Mesenchymal stem cell (in vitro differentiated cells and primary cell): ENCODE results near the gene MRPL24.
A peak's percentile ranks its signal among the peaks of the same experiment; 100 is the strongest.

Experiments used
- DNase-seq: peaks from one replicate; pipeline ENCODE4 v3.0.0-alpha.2; 2013
- H2AFZ ChIP-seq: one replicate; pipeline ENCODE4 v1.6.1; 2013; ENCODE audit warnings: low read depth, mild to moderate bottlenecking, control low read depth, inconsistent platforms, low read length, moderate library complexity
- H2AK5ac ChIP-seq: 2 replicates; pipeline ENCODE4 v1.6.1; 2013; ENCODE audit warnings: low read length, moderate library complexity, mild to moderate bottlenecking, inconsistent platforms; ENCODE audit not compliant: severe bottlenecking
- H2BK120ac ChIP-seq: one replicate; pipeline ENCODE4 v1.6.1; 2013; ENCODE audit warnings: low read depth, mild to moderate bottlenecking, inconsistent platforms, low read length, moderate library complexity
- H2BK12ac ChIP-seq, 2 experiments: one replicate each; pipeline ENCODE4 v1.6.1; 2013; ENCODE audit warnings: inconsistent platforms in 2 of 2, low read length in 2 of 2, mild to moderate bottlenecking in 2 of 2, moderate library complexity in 2 of 2, control low read depth in 1 of 2
- H2BK15ac ChIP-seq: one replicate; pipeline ENCODE4 v1.6.1; 2013; ENCODE audit warnings: mild to moderate bottlenecking, low read depth, inconsistent platforms; ENCODE audit not compliant: poor library complexity, severe bottlenecking
- H2BK5ac ChIP-seq: 2 replicates; pipeline ENCODE4 v1.6.1; 2013; ENCODE audit warnings: low read depth, mild to moderate bottlenecking, low read length, control low read depth, inconsistent platforms; ENCODE audit not compliant: poor library complexity, severe bottlenecking
- H3K14ac ChIP-seq, 2 experiments: one replicate each; pipeline ENCODE4 v1.6.1; 2013; ENCODE audit warnings: inconsistent platforms in 2 of 2, low read length in 2 of 2, control low read depth in 1 of 2, mild to moderate bottlenecking in 1 of 2, moderate library complexity in 1 of 2
- H3K18ac ChIP-seq, 2 experiments: one replicate each; pipeline ENCODE4 v1.6.1; 2013; ENCODE audit warnings: inconsistent platforms in 2 of 2, low read length in 2 of 2, control low read depth in 1 of 2, low read depth in 1 of 2, mild to moderate bottlenecking in 1 of 2
- H3K23ac ChIP-seq, 2 experiments: one replicate each; pipeline ENCODE4 v1.6.1; 2013; ENCODE audit warnings: inconsistent platforms in 2 of 2, low read length in 2 of 2, mild to moderate bottlenecking in 2 of 2, moderate library complexity in 2 of 2, control low read depth in 1 of 2
- H3K27ac ChIP-seq: 2 replicates; pipeline ENCODE4 v1.5.1; 2013; ENCODE audit warnings: mild to moderate bottlenecking, moderate library complexity, low read length, control low read depth, inconsistent platforms; ENCODE audit not compliant: poor library complexity, severe bottlenecking
- H3K27me3 ChIP-seq, 2 experiments: 2 replicates each; pipeline versions ENCODE4 v1.6.1 to v1.7.0; 2013; ENCODE audit warnings: low read length in 2 of 2, mild to moderate bottlenecking in 2 of 2, moderate library complexity in 2 of 2, control low read depth in 1 of 2, inconsistent platforms in 1 of 2; ENCODE audit not compliant: control insufficient read depth in 1 of 2, insufficient read depth in 1 of 2
- H3K36me3 ChIP-seq, 2 experiments: 2 replicates each; pipeline versions ENCODE4 v1.6.1 to v1.7.0; 2013; ENCODE audit warnings: low read length in 2 of 2, control low read depth in 1 of 2, inconsistent platforms in 1 of 2, low read depth in 1 of 2, mild to moderate bottlenecking in 1 of 2; ENCODE audit not compliant: insufficient read depth in 2 of 2, control insufficient read depth in 1 of 2
- H3K4ac ChIP-seq, 2 experiments: one replicate each; pipeline ENCODE4 v1.6.1; 2013; ENCODE audit warnings: inconsistent platforms in 2 of 2, low read length in 2 of 2, mild to moderate bottlenecking in 2 of 2, moderate library complexity in 2 of 2, control low read depth in 1 of 2, low read depth in 1 of 2
- H3K4me1 ChIP-seq: 2 replicates; pipeline ENCODE4 v1.6.1; 2013; ENCODE audit warnings: low read depth, low read length, control low read depth; ENCODE audit not compliant: control insufficient read depth, insufficient read depth
- H3K4me2 ChIP-seq: 2 replicates; pipeline ENCODE4 v1.6.1; 2013; ENCODE audit warnings: low read length, mild to moderate bottlenecking, inconsistent platforms; ENCODE audit not compliant: poor library complexity, severe bottlenecking
- H3K4me3 ChIP-seq, 2 experiments: 2 replicates each; pipeline versions ENCODE4 v1.5.1 to v1.7.0; 2013; ENCODE audit warnings: low read length in 2 of 2, mild to moderate bottlenecking in 2 of 2, control low read depth in 1 of 2, low read depth in 1 of 2; ENCODE audit not compliant: insufficient read depth in 1 of 2
- H3K79me1 ChIP-seq: replicated peaks from 2 replicates; pipeline ENCODE4 v1.6.1; 2013; ENCODE audit warnings: mild to moderate bottlenecking, control low read depth, low read length, inconsistent platforms; ENCODE audit not compliant: poor library complexity, severe bottlenecking
- H3K9ac ChIP-seq: 2 replicates; pipeline ENCODE4 v1.7.0; 2013; ENCODE audit warnings: mild to moderate bottlenecking, low read length, moderate library complexity
- H3K9me3 ChIP-seq: 2 replicates; pipeline ENCODE4 v1.7.0; 2013; ENCODE audit warnings: mild to moderate bottlenecking, low read length; ENCODE audit not compliant: control insufficient read depth
- H4K8ac ChIP-seq: one replicate; pipeline ENCODE4 v1.6.1; 2013; ENCODE audit warnings: inconsistent platforms, mild to moderate bottlenecking, low read length, moderate library complexity
- H4K91ac ChIP-seq: one replicate; pipeline ENCODE4 v1.6.1; 2013; ENCODE audit warnings: mild to moderate bottlenecking, low read length, inconsistent platforms
- whole genome bisulfite sequencing: methylation state at CpG from one replicate; pipeline ENCODE4 v1.1.7; 2013; ENCODE audit warnings: mixed read lengths; 5-methylcytosine and 5-hydroxymethylcytosine counted together

MRPL24 gene

GRCh38 chr1:156704930-156705320 lies 36.0 kb downstream of the MRPL24 start:
- H3K9me3 ChIP-seq = no peaks in the 10 kb centered on the region
- H3K14ac ChIP-seq = peak overlapping the region in 1 of 2 experiments; percentile 49
- DNase-seq = peak; percentile 73
- peak overlapping the region; percentile 57 to 72 for H3K4ac ChIP-seq
- no peaks in the 10 kb centered on the region for H3K79me1 ChIP-seq
- H2BK5ac ChIP-seq = no peak overlapping the region
- peak overlapping the region; percentile 52 for H2BK120ac ChIP-seq
- no peak overlapping the region for H2AK5ac ChIP-seq
- H3K4me2 ChIP-seq = peak overlapping the region; percentile 87
- peak overlapping the region; percentile 71 for H4K91ac ChIP-seq
- peak overlapping the region; percentile 35 to 85 for H3K4me3 ChIP-seq
- H3K27me3 ChIP-seq = peaks cover 0 to 31% of the 10 kb centered on the region in 2 experiments
- H2AFZ ChIP-seq = no peak overlapping the region
- H3K23ac ChIP-seq = peak overlapping the region in 1 of 2 experiments; percentile 77
- no peak overlapping the region for H3K27ac ChIP-seq
- peak overlapping the region; percentile 40 for H2BK15ac ChIP-seq
- WGBS = under 1% methylated on average over 29 of the region's 29 CpGs
- H3K18ac ChIP-seq = peak overlapping the region; percentile 44 to 88
- peak overlapping the region; percentile 89 for H3K9ac ChIP-seq
- H4K8ac ChIP-seq = peak overlapping the region; percentile 86
- H3K4me1 ChIP-seq = peaks cover 59% of the 10 kb centered on the region
- peaks cover 9 to 20% of the 10 kb centered on the region in 2 experiments for H3K36me3 ChIP-seq
- H2BK12ac ChIP-seq = peak overlapping the region in 1 of 2 experiments; percentile 60

DNA sequence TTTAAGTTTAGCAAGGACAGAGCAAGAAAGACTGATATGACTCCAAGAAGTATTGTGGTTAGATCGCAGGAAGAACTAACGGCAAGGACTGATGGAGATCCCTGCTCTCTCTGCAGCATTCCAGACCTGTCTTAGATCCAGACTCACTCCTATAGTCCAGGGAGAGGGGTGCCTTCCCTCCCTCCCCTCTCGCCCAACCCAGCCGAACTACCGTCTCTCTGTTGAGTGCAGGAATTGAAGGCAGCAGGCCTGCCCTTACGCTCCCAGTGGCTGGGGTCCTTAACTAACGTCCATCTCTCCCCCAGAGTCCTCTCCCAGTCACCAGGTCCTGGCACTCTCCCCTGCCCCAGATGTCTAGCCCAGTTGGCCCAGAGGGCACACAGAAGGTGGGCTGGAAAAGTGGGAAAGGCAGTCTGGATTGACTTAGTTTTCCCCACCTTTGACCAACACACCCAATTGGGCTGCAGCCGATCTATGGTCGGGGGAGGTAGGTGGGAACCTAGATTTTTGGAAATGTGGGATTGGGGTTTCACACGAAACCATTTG lies 36.6 kb downstream of the MRPL24 start:
- no peak overlapping the region for H2BK120ac ChIP-seq
- peak overlapping the region; percentile 17 for H3K4me2 ChIP-seq
- no peak overlapping the region for H2AFZ ChIP-seq
- H2BK5ac ChIP-seq = no peak overlapping the region
- H3K27ac ChIP-seq = no peak overlapping the region
- H3K18ac ChIP-seq = peak overlapping the region; percentile 37 to 88
- H3K4me3 ChIP-seq = peak overlapping the region in 1 of 2 experiments; percentile 85
- H2BK15ac ChIP-seq = no peak overlapping the region
- no peaks in the 10 kb centered on the region for H3K9me3 ChIP-seq
- WGBS = 44% methylated on average over 9 of the region's 10 CpGs
- H4K8ac ChIP-seq = no peak overlapping the region
- H3K27me3 ChIP-seq = peaks cover 0 to 32% of the 10 kb centered on the region in 2 experiments
- H2BK12ac ChIP-seq = peak overlapping the region in 1 of 2 experiments; percentile 87
- peak overlapping the region; percentile 15 for H2AK5ac ChIP-seq
- H3K4ac ChIP-seq = no peak overlapping the region
- H3K14ac ChIP-seq = peak overlapping the region in 1 of 2 experiments; percentile 57
- H3K4me1 ChIP-seq = peaks cover 54% of the 10 kb centered on the region
- H3K23ac ChIP-seq = no peak overlapping the region
- H3K9ac ChIP-seq = peak overlapping the region; percentile 89
- peaks cover 14 to 27% of the 10 kb centered on the region in 2 experiments for H3K36me3 ChIP-seq
- H4K91ac ChIP-seq = no peak overlapping the region
- DNase-seq = no peak
- H3K79me1 ChIP-seq = no peaks in the 10 kb centered on the region

- Histone ChIP-seq H2BK12ac (no peak overlapping the region), H4K8ac (no peak overlapping the region), H3K36me3 (peaks cover 18 to 32% of the 10 kb centered on the region in 2 experiments), H3K79me1 (no peaks in the 10 kb centered on the region), H2AK5ac (no peak overlapping the region), H2AFZ (no peak overlapping the region), H2BK5ac (no peak overlapping the region), H3K27me3 (peaks cover 0 to 34% of the 10 kb centered on the region in 2 experiments), H3K23ac (no peak overlapping the region), H3K18ac (no peak overlapping the region), H3K4me3 (peak overlapping the region in 1 of 2 experiments; percentile 85), H3K4ac (no peak overlapping the region), H3K9ac (peak overlapping the region; percentile 89), H3K4me2 (peak overlapping the region; percentile 13), H3K4me1 (peaks cover 52% of the 10 kb centered on the region), H3K9me3 (no peaks in the 10 kb centered on the region), H3K27ac (no peak overlapping the region), H2BK120ac (no peak overlapping the region), H4K91ac (no peak overlapping the region), H2BK15ac (no peak overlapping the region), H3K14ac (no peak overlapping the region)
- DNase-seq = no peak
- 35% methylated on average over 4 of the region's 4 CpGs for WGBS
Observed at GRCh38 chr1:156703741-156704140, 37.1 kb downstream of the MRPL24 start.

GRCh38 chr1:156703336-156703735 lies 37.6 kb downstream of the MRPL24 start:
- 100% methylated on average over 2 of the region's 4 CpGs for WGBS
- Histone ChIP-seq H2BK5ac (no peak overlapping the region), H2BK120ac (no peak overlapping the region), H3K4ac (no peak overlapping the region), H3K9ac (peak overlapping the region; percentile 89), H3K27ac (no peak overlapping the region), H3K36me3 (peaks cover 18 to 36% of the 10 kb centered on the region in 2 experiments), H3K9me3 (no peaks in the 10 kb centered on the region), H3K23ac (no peak overlapping the region), H3K18ac (no peak overlapping the region), H3K79me1 (no peaks in the 10 kb centered on the region), H3K14ac (no peak overlapping the region), H2BK15ac (no peak overlapping the region), H3K4me3 (peak overlapping the region in 1 of 2 experiments; percentile 85), H3K4me1 (peaks cover 52% of the 10 kb centered on the region), H2AK5ac (no peak overlapping the region), H4K91ac (no peak overlapping the region), H2BK12ac (no peak overlapping the region), H3K4me2 (no peak overlapping the region), H3K27me3 (peaks cover 0 to 34% of the 10 kb centered on the region in 2 experiments), H2AFZ (no peak overlapping the region), H4K8ac (no peak overlapping the region)
- DNase-seq = no peak
